Measurements from ENCODE around the gene SH3BP1.

- no peak for TF ChIP-seq POLR2A (IDR thresholded peaks at IDR 0.05)
- TF ChIP-seq, protein P1, sequence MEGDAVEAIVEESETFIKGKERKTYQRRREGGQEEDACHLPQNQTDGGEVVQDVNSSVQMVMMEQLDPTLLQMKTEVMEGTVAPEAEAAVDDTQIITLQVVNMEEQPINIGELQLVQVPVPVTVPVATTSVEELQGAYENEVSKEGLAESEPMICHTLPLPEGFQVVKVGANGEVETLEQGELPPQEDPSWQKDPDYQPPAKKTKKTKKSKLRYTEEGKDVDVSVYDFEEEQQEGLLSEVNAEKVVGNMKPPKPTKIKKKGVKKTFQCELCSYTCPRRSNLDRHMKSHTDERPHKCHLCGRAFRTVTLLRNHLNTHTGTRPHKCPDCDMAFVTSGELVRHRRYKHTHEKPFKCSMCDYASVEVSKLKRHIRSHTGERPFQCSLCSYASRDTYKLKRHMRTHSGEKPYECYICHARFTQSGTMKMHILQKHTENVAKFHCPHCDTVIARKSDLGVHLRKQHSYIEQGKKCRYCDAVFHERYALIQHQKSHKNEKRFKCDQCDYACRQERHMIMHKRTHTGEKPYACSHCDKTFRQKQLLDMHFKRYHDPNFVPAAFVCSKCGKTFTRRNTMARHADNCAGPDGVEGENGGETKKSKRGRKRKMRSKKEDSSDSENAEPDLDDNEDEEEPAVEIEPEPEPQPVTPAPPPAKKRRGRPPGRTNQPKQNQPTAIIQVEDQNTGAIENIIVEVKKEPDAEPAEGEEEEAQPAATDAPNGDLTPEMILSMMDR (IDR thresholded peaks at IDR 0.05): no peak
- TF ChIP-seq POLR2AphosphoS5 (IDR thresholded peaks at IDR 0.05; ENCODE audit: insufficient read depth in 1 of 2, low read depth in 1 of 2): no peak
These were observed 64.4 kb downstream of the SH3BP1 start for GRCh38 chr22:37703906-37704305.
